ENCODE measurements around the gene GREM2. TPM values are rescaled to one million over a fixed set of nuclear protein-coding genes. Genes with fewer than 3 reads are reported as not detected.

Gene GREM2
- total RNA-seq, 2 donors from 2014 or later = 7.8 to 10.9 TPM

- WGBS, 2 experiments (ENCODE audit: insufficient coverage in 1 of 2, insufficient read length in 1 of 2) = 95 to 98% methylated on average over 4 to 5 of the region's 5 CpGs
Observed at GRCh38 chr1:240571782-240572181, 40.2 kb downstream of the GREM2 start.

GRCh38 chr1:240567066-240567465, 44.9 kb downstream of the GREM2 start:
- no peak for TF ChIP-seq CTCF (conservative IDR thresholded peaks at IDR 0.05)
- H3K27ac Mint-ChIP-seq = no peak overlapping the region

More at GRCh38 chr1:240571782-240572181, 40.2 kb downstream of the GREM2 start:
- peaks cover 32% of the 10 kb centered on the region for H3K36me3 ChIP-seq (ENCODE audit: control insufficient read depth, insufficient read depth, low read length)
- no peak overlapping the region for H3K4me3 ChIP-seq (ENCODE audit: low read length)
- no peak overlapping the region for H3K27ac Mint-ChIP-seq
- no peak overlapping the region for H3K4me3 Mint-ChIP-seq
- H3K9me3 ChIP-seq (ENCODE audit: control insufficient read depth, low read length) = no peaks in the 10 kb centered on the region
- H3K4me1 ChIP-seq (ENCODE audit: control insufficient read depth, insufficient read depth, low read length) = peaks cover 5% of the 10 kb centered on the region
- no peak overlapping the region for H3K9ac ChIP-seq (ENCODE audit: extremely low read depth, low read length, poor library complexity, severe bottlenecking)
- peaks cover 13% of the 10 kb centered on the region for H3K36me3 Mint-ChIP-seq (ENCODE audit: low read depth)
- no peaks in the 10 kb centered on the region for H3K27me3 Mint-ChIP-seq (ENCODE audit: insufficient read depth)
- peaks cover 13% of the 10 kb centered on the region for H3K4me1 Mint-ChIP-seq
- DNase-seq = no peak
- H3K27ac ChIP-seq (ENCODE audit: low read depth, low read length) = no peak overlapping the region
- H3K27me3 ChIP-seq (ENCODE audit: control insufficient read depth, insufficient read depth, low read length, poor library complexity, severe bottlenecking) = no peaks in the 10 kb centered on the region
- H3K9me3 Mint-ChIP-seq = no peaks in the 10 kb centered on the region
- TF ChIP-seq CTCF (conservative IDR thresholded peaks at IDR 0.05) = no peak

GRCh38 chr1:240562779-240563178, 49.2 kb downstream of the GREM2 start:
- 89 to 92% methylated on average over 3 of the region's 3 CpGs for WGBS, 2 experiments (ENCODE audit: insufficient coverage in 1 of 2, insufficient read length in 1 of 2)
- H3K27me3 ChIP-seq (ENCODE audit: control insufficient read depth, insufficient read depth, low read length, poor library complexity, severe bottlenecking) = no peaks in the 10 kb centered on the region
- Mint-ChIP-seq H3K4me3 (no peak overlapping the region), H3K27ac (no peak overlapping the region), H3K9me3 (peaks cover 10% of the 10 kb centered on the region), H3K4me1 (peaks cover 6% of the 10 kb centered on the region), H3K36me3 (ENCODE audit: low read depth) (peaks cover 14% of the 10 kb centered on the region), H3K27me3 (ENCODE audit: insufficient read depth) (no peaks in the 10 kb centered on the region)
- no peaks in the 10 kb centered on the region for H3K9me3 ChIP-seq (ENCODE audit: control insufficient read depth, low read length)
- no peak overlapping the region for H3K4me3 ChIP-seq (ENCODE audit: low read length)
- DNase-seq = no peak
- peaks cover 55% of the 10 kb centered on the region for H3K36me3 ChIP-seq (ENCODE audit: control insufficient read depth, insufficient read depth, low read length)
- H3K9ac ChIP-seq (ENCODE audit: extremely low read depth, low read length, poor library complexity, severe bottlenecking) = no peak overlapping the region
- no peaks in the 10 kb centered on the region for H3K4me1 ChIP-seq (ENCODE audit: control insufficient read depth, insufficient read depth, low read length)
- no peak overlapping the region for H3K27ac ChIP-seq (ENCODE audit: low read depth, low read length)
- no peak for TF ChIP-seq CTCF (conservative IDR thresholded peaks at IDR 0.05)

More at GRCh38 chr1:240567066-240567465, 44.9 kb downstream of the GREM2 start:
- no peaks in the 10 kb centered on the region for H3K9me3 ChIP-seq (ENCODE audit: control insufficient read depth, low read length)
- Mint-ChIP-seq H3K9me3 (no peaks in the 10 kb centered on the region), H3K27me3 (ENCODE audit: insufficient read depth) (no peaks in the 10 kb centered on the region), H3K4me3 (no peak overlapping the region), H3K4me1 (peaks cover under 1% of the 10 kb centered on the region), H3K36me3 (ENCODE audit: low read depth) (peaks cover 8% of the 10 kb centered on the region)
- no peak overlapping the region for H3K27ac ChIP-seq (ENCODE audit: low read depth, low read length)
- peaks cover 53% of the 10 kb centered on the region for H3K36me3 ChIP-seq (ENCODE audit: control insufficient read depth, insufficient read depth, low read length)
- H3K4me1 ChIP-seq (ENCODE audit: control insufficient read depth, insufficient read depth, low read length) = no peaks in the 10 kb centered on the region
- H3K9ac ChIP-seq (ENCODE audit: extremely low read depth, low read length, poor library complexity, severe bottlenecking) = no peak overlapping the region
- DNase-seq = no peak
- 89% methylated on average over 1 of the region's 2 CpGs; no CpG with 5 or more reads in 1 of the 2 experiments for WGBS, 2 experiments (ENCODE audit: insufficient coverage in 1 of 2, insufficient read length in 1 of 2)
- no peaks in the 10 kb centered on the region for H3K27me3 ChIP-seq (ENCODE audit: control insufficient read depth, insufficient read depth, low read length, poor library complexity, severe bottlenecking)
- no peak overlapping the region for H3K4me3 ChIP-seq (ENCODE audit: low read length)
